Measurements from ENCODE around the gene GVQW3.

GRCh38 chr11:76362716-76363115, 18.4 kb upstream of the GVQW3 start:
- TF ChIP-seq CTCF (conservative IDR thresholded peaks at IDR 0.05; ENCODE audit: low read depth, low read length), result no peak
- no peak for TF ChIP-seq EZH2phosphoT487 (IDR thresholded peaks at IDR 0.05; ENCODE audit: borderline replicate concordance, low read length)
